K562 (cell line): ENCODE measurements around the gene COLEC12. TPM values are rescaled to one million over a fixed set of nuclear protein-coding genes. Genes with fewer than 3 reads are reported as not detected.

Experiments
- C11orf30 ChIP-seq: fragments of 450-650 bp; IDR thresholded peaks from 2 replicates; pipeline ENCODE4 v1.6.1; 2016; ENCODE audit warnings: low read depth, mild to moderate bottlenecking
- E2F4 ChIP-seq: sonication (generic); formaldehyde crosslinking; IDR thresholded peaks from 2 replicates; pipeline ENCODE4 v1.8.0; 2022; ENCODE audit warnings: mild to moderate bottlenecking, low read depth, missing genetic modification reagents
- ESRRA ChIP-seq: fragments of 450-650 bp; IDR thresholded peaks from 2 replicates; pipeline ENCODE4 v1.6.1; 2014; ENCODE audit warnings: low read depth, mild to moderate bottlenecking, moderate library complexity, borderline replicate concordance
- ETS1 ChIP-seq: conservative IDR thresholded peaks from 2 replicates; pipeline ENCODE4 v1.6.1; 2011; ENCODE audit warnings: low read depth, mild to moderate bottlenecking, low read length; ENCODE audit not compliant: control insufficient read depth
- FOXP1 ChIP-seq: sonication (generic); formaldehyde crosslinking; IDR thresholded peaks from 2 replicates; pipeline ENCODE4 v1.8.0; 2022; ENCODE audit warnings: mild to moderate bottlenecking, missing genetic modification reagents
- MGA ChIP-seq: fragments of 450-650 bp; IDR thresholded peaks from 2 replicates; pipeline ENCODE4 v1.6.1; 2016; ENCODE audit warnings: mild to moderate bottlenecking, moderate library complexity
- MTA3 ChIP-seq: fragments of 450-650 bp; formaldehyde crosslinking; IDR thresholded peaks from 2 replicates; pipeline ENCODE4 v1.6.1; 2017; ENCODE audit warnings: mild to moderate bottlenecking, borderline replicate concordance
- NR2C2 ChIP-seq, 2 experiments: fragments of 200-800 bp in 1 of 2; sonication (Bioruptor generic) in 1 of 2; sonication (generic) in 1 of 2; formaldehyde crosslinking in 1 of 2; IDR thresholded peaks; 2 replicates each; pipeline versions ENCODE4 v1.6.1 to v1.8.0; 2016 to 2022; ENCODE audit warnings: mild to moderate bottlenecking in 1 of 2, missing compliant biosample characterization in 1 of 2, missing genetic modification characterization in 1 of 2, missing genetic modification reagents in 1 of 2
- PHF8 ChIP-seq: fragments of 200-600 bp; sonication (generic); IDR thresholded peaks from 2 replicates; pipeline ENCODE4 v1.6.1; 2012; ENCODE audit warnings: mixed run types, mild to moderate bottlenecking, inconsistent platforms, low read length, moderate library complexity, borderline replicate concordance
- PYGO2 ChIP-seq: fragments of 450-650 bp; IDR thresholded peaks from 2 replicates; pipeline ENCODE4 v1.6.1; 2016; ENCODE audit warnings: mild to moderate bottlenecking, missing genetic modification characterization, moderate library complexity, missing compliant biosample characterization
- SMARCE1 ChIP-seq: fragments of 450-650 bp; IDR thresholded peaks from 2 replicates; pipeline ENCODE4 v1.7.1; 2016; ENCODE audit warnings: mild to moderate bottlenecking
- polyA plus RNA-seq, 8 experiments: library from polyadenylated mRNA; depleted of rRNA in 4 of 8; stranded (reverse) in 5 of 8; unstranded in 3 of 8; fragments of >200 nt; fragmentation: Nextera tagmentation in 2 of 8; fragmentation: Illumina TruSeq in 1 of 8; extraction: Ambion mirVana in 2 of 8; extraction: Trizol in 1 of 8; gene quantifications; 2 replicates each; pipeline versions ENCODE4 v1.2.1 to v1.2.3, GENCODE V29; 2011 to 2014; ENCODE audit warnings: inconsistent platforms in 1 of 8, missing spikeins in 1 of 8
- total RNA-seq, 7 experiments: library from RNA; depleted of rRNA in 6 of 7; stranded (reverse); fragments of >200 nt in 6 of 7; fragmentation: Illumina TruSeq in 2 of 7; extraction: Trizol in 2 of 7; gene quantifications; 2 replicates each; pipeline versions ENCODE4 v1.2.1 to v1.2.3, GENCODE V29; 2011 to 2021; ENCODE audit warnings: low replicate concordance in 1 of 7

Gene COLEC12
- total and polyA plus RNA-seq, 9 of the 15 experiments (the other 6 are each of a cell fraction or from before 2014, with no cell fraction given): 0.04 TPM; not detected in 8

GRCh38 chr18:519019-519879 is 18.7 kb upstream of the COLEC12 start (continued):
- TF ChIP-seq MGA (peak; percentile 99), PYGO2 (tag) (0 out of 2 replicates have a peak, but pooled peaks have one; percentile 63), ETS1 (no peak), FOXP1 (CRISPR knock-in tag) (peak; percentile 70; the same call in 1 of the 2 replicates), C11orf30 (peak; percentile 92), PHF8 (peak; percentile 35; the same call in 1 of the 2 replicates), SMARCE1 (peak; percentile 42; the same call in 1 of the 2 replicates), NR2C2 (CRISPR knock-in tag; IDR thresholded peaks at IDR 0.05) (no peak), NR2C2 (tag; IDR thresholded peaks at IDR 0.05) (peak; percentile 59; the same call in 1 of the 2 replicates), MTA3 (peak; percentile 40; the same call in 1 of the 2 replicates), ESRRA (0 out of 2 replicates have a peak, but pooled peaks have one; percentile 12), E2F4 (CRISPR knock-in tag) (no peak)
